Cerebellar nuclear complex (tissue), 1 donor: Measurements from ENCODE around the gene SEL1L2.

Experiments
- DNase-seq, 2 experiments: peaks; one replicate each; lab custom pipeline; 2025; lab: John Stamatoyannopoulos, UW

The SEL1L2 gene

DNA sequence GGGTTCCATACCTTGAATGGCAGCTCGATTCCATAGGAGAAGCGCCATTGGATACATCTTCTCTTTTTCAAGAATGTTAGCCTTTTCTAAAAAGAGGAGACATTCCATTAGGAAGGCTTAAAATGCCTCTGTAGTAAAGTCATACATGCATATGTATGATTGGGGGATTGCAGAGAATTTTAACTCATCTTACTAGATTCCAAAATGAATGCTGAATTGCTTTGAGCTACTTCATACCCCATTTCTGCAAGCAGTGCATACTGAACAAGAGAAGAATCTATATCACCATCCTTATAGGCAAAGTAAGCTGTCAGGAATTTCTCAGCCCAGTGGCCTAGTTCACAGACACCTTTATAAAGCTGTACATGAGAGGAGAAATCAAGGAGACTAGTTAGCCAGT, 125.3 kb downstream of the SEL1L2 start:
- no peak for DNase-seq

- DNase-seq = no peak
These were observed 127.2 kb downstream of the SEL1L2 start for GRCh38 chr20:13863244-13863643.

DNA sequence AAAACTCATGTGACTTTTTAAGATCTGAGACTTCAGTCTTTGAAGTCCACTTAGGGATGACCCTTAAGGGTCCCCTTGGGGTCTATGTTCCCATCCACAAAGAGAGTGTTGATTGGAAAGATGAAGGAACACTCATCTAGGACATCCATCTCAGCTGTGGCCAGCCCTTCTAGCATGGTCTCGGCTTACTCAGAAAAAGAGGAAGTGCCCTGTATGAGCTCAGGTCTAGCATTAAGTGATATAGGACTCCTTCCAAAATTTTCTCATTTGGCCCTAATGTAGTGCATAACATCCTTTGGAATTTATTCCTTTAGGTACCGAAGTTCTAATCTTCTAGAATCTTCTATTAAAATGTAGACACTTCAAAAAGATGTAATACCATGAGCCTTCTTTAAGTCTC, 128.2 kb downstream of the SEL1L2 start:
- DNase-seq = no peak

DNA sequence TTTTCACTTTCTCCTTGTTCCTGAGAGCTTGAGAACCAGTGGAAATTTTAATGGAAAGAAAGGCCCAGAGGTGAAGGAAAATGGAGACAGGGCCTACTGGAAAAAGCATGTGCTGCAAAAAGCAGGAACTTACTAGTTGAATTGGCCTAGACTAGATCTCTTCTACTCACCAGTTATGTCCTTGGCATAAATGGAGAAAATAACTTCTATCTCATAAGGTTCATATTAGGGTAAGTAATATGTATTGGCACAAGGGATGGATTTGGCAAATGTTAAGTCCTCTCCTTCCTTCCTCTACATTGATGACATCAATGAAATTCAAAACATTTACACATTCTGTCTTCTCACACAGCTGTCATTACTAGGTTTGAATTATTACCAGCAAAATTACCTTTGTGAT, 131.5 kb downstream of the SEL1L2 start:
- DNase-seq = no peak

GRCh38 chr20:13858439-13858838, 132.0 kb downstream of the SEL1L2 start:
- no peak for DNase-seq

- DNase-seq = no peak
These were observed 132.5 kb downstream of the SEL1L2 start for GRCh38 chr20:13857961-13858360.

- DNase-seq = no peak
These were observed 133.1 kb downstream of the SEL1L2 start for GRCh38 chr20:13857304-13857703.

DNA sequence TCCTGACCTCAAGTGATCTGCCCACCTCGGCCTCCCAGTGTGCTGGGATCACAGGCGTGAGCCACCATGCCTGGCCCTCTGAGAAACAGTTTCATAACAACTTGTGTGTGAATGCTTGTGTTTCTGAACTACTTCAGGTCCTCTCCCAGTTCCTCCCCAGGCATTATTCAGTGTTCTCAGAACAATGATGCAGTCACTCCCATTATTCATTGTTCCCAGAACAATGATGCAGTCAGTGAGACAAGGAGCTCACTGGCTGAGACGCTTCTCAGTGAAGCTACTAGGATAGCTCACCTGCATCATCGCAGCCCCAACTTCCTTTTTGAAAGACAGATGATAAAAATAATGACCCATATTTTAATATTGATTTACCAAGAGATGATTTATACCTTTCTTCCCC, 134.1 kb downstream of the SEL1L2 start:
- DNase-seq = no peak

DNA sequence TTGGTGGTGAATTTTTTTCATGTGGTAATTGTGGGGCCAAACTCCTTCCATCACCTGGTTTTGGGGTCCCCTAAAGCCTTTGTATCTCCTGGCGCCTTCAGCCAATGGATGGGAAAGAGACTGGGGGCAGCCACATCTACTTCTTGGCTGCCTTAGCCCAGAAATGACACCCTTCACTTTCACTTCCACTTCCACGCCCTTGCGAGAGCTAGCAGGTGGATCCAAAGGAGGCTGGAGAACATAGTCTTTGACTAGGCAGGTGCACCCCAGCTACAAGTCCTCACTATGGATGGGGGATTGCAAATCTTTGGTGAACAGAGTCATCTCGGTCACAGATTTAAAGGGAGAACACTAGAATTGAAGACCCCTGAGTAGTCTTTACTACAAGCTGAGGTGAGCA, 134.8 kb downstream of the SEL1L2 start:
- no peak for DNase-seq

DNA sequence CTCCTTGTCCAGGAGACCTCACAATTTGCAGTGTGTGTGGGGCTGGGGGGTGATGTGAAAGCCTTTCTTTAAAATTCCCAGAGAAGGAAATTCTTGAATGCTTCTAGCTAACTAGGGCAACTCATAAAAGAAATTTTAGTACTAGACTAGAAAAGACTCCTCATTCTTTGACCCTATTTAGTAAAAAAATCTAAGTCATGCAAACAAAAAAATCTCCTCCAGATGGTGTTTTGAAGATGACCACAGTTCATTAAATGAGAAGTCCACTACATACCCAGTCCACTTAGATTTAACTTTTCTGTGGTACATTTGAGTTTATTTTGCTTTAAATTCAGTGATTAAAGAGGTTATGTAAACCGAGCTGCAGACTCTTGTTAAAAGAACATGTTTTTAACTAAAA, 138.1 kb downstream of the SEL1L2 start:
- no peak for DNase-seq

DNA sequence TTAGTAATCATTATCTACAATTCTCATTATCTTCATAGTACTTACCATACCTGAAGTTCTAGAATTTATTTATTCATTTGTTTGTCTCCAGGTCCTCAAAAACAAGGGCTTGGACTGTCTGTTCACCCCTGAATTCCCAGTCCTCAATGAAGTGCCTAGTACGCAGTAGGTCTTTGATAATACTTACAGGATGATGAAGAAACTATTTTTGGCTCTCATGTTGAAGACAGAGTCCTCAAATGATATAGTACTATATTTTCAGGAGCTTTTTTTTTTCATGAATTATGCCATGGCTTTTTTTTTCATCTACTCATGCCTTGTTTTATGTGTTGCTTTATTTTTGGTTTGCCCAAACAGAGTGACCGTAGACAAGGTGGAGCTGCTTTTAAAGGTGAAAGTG, 139.1 kb downstream of the SEL1L2 start:
- DNase-seq = no peak

GRCh38 chr20:13844296-13844695, 146.1 kb downstream of the SEL1L2 start:
- DNase-seq = no peak

- DNase-seq = no peak
These were observed 149.2 kb downstream of the SEL1L2 start for GRCh38 chr20:13841206-13841605.

- no peak for DNase-seq
These were observed 150.3 kb downstream of the SEL1L2 start for GRCh38 chr20:13840093-13840465.

DNA sequence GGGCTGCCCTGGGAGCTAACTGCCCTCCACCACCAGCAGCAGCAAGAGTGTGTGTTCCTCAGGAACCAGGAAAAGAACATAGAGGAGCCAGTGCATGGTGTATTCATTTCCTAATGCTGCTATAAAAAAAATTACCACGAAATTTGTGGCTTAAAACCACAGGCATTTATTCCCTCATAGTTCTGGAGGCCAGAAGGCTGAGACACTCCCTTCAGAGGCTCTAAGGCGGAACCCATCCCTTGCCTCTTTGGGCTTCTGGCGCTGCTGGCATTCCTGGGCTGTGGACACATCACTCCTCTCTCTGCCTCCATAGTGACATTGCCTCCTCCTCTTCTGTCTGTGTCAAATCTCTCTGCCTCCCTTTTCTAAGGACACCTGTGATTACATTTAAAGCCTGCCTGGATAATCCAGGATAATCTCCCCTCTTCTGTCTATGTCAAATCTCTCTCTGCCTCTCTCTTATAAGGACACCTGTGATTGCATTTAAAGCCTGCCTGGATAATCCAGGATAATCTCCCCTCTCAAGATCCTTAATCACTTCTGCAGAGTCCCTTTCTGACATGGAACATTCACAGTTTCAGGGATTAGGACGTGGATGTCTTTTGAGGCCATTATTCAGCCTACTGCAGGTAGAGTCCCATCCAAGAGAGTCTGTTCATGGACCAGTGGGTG, 150.9 kb downstream of the SEL1L2 start:
- DNase-seq = no peak

DNA sequence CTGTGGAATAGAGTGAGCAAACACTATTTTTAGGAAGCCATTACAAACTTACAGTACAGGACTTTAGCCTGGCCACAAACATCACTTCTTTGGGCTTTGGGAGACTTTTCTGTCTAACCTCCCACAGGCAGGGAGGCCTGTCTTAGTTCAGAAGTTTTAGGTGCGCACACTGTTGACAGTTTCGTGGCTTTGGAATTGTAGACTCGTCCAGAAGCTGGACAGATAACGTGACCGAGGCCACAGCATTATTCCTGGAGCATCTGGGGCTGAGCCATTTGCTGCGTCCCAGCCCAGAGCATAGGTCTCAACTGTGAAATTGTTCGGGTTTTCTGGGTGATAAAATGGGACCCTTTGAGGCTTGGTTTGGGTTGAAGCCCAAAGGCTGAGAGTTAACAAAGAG, 151.8 kb downstream of the SEL1L2 start:
- DNase-seq = no peak

GRCh38 chr20:13831476-13831875, 158.9 kb downstream of the SEL1L2 start:
- DNase-seq = no peak

DNA sequence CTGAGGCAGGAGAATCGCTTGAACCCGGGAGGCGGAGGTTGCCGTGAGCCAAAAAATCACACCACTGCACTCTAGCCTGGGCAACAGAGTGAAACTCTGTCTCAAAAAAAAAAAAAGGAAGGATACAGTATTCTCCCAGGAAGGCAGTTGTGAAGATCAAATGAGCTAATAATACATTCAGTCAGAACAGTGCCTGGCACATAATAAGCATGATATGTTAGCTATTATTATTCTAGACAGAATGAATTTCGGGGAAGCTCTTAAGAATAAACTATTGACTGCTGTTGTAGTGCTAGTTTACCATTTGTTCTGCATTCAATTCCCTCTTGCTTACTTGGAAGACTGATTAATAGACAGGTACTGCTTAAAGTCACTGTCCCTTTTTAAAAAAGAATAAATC, 164.9 kb downstream of the SEL1L2 start:
- no peak for DNase-seq

GRCh38 chr20:13824459-13824858, 166.0 kb downstream of the SEL1L2 start:
- no peak for DNase-seq

- no peak for DNase-seq
These were observed 168.0 kb downstream of the SEL1L2 start for GRCh38 chr20:13822459-13822858.

DNA sequence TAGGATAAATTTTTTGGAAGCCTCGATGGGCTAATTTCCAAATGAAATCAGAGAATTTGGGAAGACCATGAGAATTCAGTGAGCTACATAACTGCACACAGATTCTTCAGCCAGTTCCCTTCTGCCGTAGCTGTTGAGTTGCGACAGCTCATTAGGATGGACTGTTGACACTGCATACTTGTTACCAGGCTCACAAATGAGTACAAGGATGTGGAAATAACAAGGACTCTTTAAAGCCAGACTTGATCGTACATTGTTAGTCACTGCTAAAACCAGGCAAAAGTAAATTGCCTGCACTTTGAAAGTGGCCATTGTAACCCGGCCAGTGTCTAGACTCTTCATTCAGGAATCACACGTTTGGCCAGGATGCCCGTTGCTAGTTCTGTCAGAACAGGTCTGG, 168.5 kb downstream of the SEL1L2 start:
- DNase-seq = no peak

DNA sequence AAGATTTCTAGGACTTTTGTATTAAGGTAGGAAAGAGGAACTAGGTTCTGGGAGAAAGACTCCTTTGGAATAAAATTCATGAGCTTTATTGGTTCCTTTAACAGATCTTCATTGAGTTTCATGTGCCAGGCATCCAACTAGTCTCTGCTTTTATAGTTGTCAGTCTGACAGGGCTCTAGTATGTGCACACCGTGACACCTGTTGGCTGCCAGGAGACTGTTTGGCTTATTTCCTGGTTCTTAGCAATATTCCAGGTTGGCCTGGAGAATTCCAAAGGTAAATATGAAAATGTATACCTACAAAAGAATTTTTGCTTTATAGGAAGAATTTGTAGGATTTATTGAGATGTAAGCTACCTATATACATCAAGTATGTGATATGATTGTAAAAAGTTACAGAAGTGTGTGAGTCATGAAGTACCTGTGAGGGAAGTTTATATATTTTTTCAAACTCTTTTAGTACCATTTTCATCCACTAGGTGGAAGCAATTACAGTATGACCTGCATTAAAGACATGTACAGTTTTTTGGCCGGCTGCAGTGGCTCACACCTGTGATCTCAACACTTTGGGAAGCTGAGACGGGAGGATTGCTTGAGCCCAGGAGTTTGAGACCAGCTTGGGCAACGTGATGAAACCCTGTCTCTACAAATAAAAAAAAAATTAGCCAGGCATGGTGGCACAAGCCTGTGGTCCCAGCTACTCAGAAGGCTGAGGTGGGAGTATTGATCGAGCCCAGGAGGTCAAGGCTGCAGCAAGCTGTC, 170.3 kb downstream of the SEL1L2 start:
- no peak for DNase-seq

- DNase-seq = no peak
These were observed 173.1 kb downstream of the SEL1L2 start for GRCh38 chr20:13817342-13817741.

- no peak for DNase-seq
These were observed 173.7 kb downstream of the SEL1L2 start for GRCh38 chr20:13816757-13817156.
